KOPT-K1 (cell line): ENCODE results near the gene SQSTM1.

ENCODE experiments used
- H3K27ac ChIP-seq: fragments of 200-600 bp; sonication (generic); 2 replicates; pipeline ENCODE4 v1.5.1; 2016; ENCODE audit warnings: antibody characterized with exemption, mild to moderate bottlenecking, low read depth, low read length; ENCODE audit not compliant: poor library complexity, severe bottlenecking
- H3K36me3 ChIP-seq: fragments of 200-600 bp; sonication (generic); 2 replicates; pipeline ENCODE4 v1.5.1; 2017; ENCODE audit warnings: antibody characterized with exemption, mild to moderate bottlenecking, low read length, moderate library complexity; ENCODE audit not compliant: insufficient read depth
- H3K9me3 ChIP-seq: fragments of 200-600 bp; sonication (generic); 2 replicates; pipeline ENCODE4 v1.5.1; 2017; ENCODE audit warnings: antibody characterized with exemption, low read length, mild to moderate bottlenecking; ENCODE audit not compliant: insufficient read depth, poor library complexity, severe bottlenecking

The SQSTM1 gene

GRCh38 chr5:179812997-179813607, 7.6 kb upstream of the SQSTM1 start:
- no peaks in the 10 kb centered on the region for H3K9me3 ChIP-seq
- H3K36me3 ChIP-seq, result peaks cover 5% of the 10 kb centered on the region; the same call in 1 of the 2 replicates
- H3K27ac ChIP-seq, result no peak overlapping the region

- no peak overlapping the region for H3K27ac ChIP-seq
Measured at GRCh38 chr5:179814090-179814489, 6.6 kb upstream of the SQSTM1 start.

GRCh38 chr5:179815491-179816249, 5.0 kb upstream of the SQSTM1 start:
- Histone ChIP-seq H3K27ac (no peak overlapping the region), H3K9me3 (no peaks in the 10 kb centered on the region), H3K36me3 (peaks cover 5% of the 10 kb centered on the region; the same call in 1 of the 2 replicates)

More at GRCh38 chr5:179814090-179814489, 6.6 kb upstream of the SQSTM1 start:
- H3K36me3 ChIP-seq, result peaks cover 5% of the 10 kb centered on the region; the same call in 1 of the 2 replicates
- H3K9me3 ChIP-seq, result no peaks in the 10 kb centered on the region

GRCh38 chr5:179816401-179816795, 4.3 kb upstream of the SQSTM1 start:
- Histone ChIP-seq H3K27ac (no peak overlapping the region), H3K9me3 (no peaks in the 10 kb centered on the region), H3K36me3 (peaks cover 5% of the 10 kb centered on the region; the same call in 1 of the 2 replicates)

- Histone ChIP-seq H3K9me3 (no peaks in the 10 kb centered on the region), H3K36me3 (peaks cover 5% of the 10 kb centered on the region; the same call in 1 of the 2 replicates), H3K27ac (no peak overlapping the region)
Measured at GRCh38 chr5:179816796-179817469, 3.8 kb upstream of the SQSTM1 start.

- Histone ChIP-seq H3K9me3 (no peaks in the 10 kb centered on the region), H3K27ac (no peak overlapping the region), H3K36me3 (peaks cover 5% of the 10 kb centered on the region; the same call in 1 of the 2 replicates)
Measured at GRCh38 chr5:179817470-179817840, 3.2 kb upstream of the SQSTM1 start.

- H3K36me3 ChIP-seq, result peaks cover 9% of the 10 kb centered on the region; the same call in 1 of the 2 replicates
- no peaks in the 10 kb centered on the region for H3K9me3 ChIP-seq
- H3K27ac ChIP-seq, result no peak overlapping the region
Measured at GRCh38 chr5:179817890-179818745, 2.6 kb upstream of the SQSTM1 start.

- H3K36me3 ChIP-seq, result peaks cover 12% of the 10 kb centered on the region
- H3K9me3 ChIP-seq, result no peaks in the 10 kb centered on the region
- no peak overlapping the region for H3K27ac ChIP-seq
Measured at GRCh38 chr5:179818746-179819295, 1.9 kb upstream of the SQSTM1 start.

- H3K9me3 ChIP-seq, result no peaks in the 10 kb centered on the region
- peaks cover 19% of the 10 kb centered on the region for H3K36me3 ChIP-seq
- H3K27ac ChIP-seq, result no peak overlapping the region
Measured at GRCh38 chr5:179819296-179820126, 1.2 kb upstream of the SQSTM1 start.

- Histone ChIP-seq H3K36me3 (peaks cover 25% of the 10 kb centered on the region), H3K27ac (peak overlapping the region; percentile 80), H3K9me3 (no peaks in the 10 kb centered on the region)
Measured at GRCh38 chr5:179820127-179820482, 600 bp upstream of the SQSTM1 start.

- Histone ChIP-seq H3K9me3 (no peaks in the 10 kb centered on the region), H3K36me3 (peaks cover 38% of the 10 kb centered on the region), H3K27ac (peak overlapping the region; percentile 80)
Measured at GRCh38 chr5:179821298-179822058, 773 bp downstream of the SQSTM1 start.

- Histone ChIP-seq H3K9me3 (no peaks in the 10 kb centered on the region), H3K36me3 (peaks cover 43% of the 10 kb centered on the region), H3K27ac (no peak overlapping the region)
Measured at GRCh38 chr5:179822059-179822432, 1.3 kb downstream of the SQSTM1 start.

- H3K9me3 ChIP-seq, result no peaks in the 10 kb centered on the region
- H3K36me3 ChIP-seq, result peaks cover 44% of the 10 kb centered on the region
- H3K27ac ChIP-seq, result no peak overlapping the region
Measured at GRCh38 chr5:179822444-179822990, 1.8 kb downstream of the SQSTM1 start.
